HG03139 (cell line): ENCODE measurements around the gene TAPT1.

ENCODE experiments used
- ATAC-seq: cut with Tn5 transposase; IDR thresholded peaks from one replicate; pipeline ENCODE4 v1.9.1; 2021; ENCODE audit not compliant: unreplicated experiment

TAPT1 gene

DNA sequence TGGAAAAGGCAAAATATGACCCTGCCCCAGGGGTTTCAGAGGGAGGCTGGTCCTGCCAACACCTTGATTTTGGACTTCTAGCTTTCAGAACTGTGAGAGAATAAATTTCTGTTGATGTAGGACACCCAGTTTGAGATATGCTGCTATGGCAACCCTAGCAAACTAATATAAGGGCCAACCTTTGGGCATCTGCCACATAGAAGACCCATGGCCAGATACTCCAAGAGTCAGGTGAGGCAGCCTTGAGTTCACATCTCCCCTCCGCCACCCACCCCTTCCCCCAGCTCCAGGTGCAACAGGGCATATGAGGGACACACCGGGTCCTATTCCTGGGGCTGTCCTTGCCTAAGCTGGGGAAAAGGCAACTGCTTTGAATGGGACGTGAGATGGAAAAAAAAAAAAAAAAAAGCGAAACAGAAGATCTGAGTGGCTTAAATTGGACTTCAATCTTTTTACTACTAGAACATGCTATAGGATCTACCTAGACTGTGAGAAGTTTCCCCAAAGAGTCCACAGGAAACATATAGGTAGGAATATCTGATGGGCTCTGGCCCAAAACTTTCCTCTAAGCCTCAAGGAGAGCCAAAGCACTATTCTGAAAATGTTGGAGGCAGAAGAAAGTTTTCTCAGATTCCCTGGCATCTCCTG is 85.9 kb downstream of the TAPT1 start:
- no peak for ATAC-seq

DNA sequence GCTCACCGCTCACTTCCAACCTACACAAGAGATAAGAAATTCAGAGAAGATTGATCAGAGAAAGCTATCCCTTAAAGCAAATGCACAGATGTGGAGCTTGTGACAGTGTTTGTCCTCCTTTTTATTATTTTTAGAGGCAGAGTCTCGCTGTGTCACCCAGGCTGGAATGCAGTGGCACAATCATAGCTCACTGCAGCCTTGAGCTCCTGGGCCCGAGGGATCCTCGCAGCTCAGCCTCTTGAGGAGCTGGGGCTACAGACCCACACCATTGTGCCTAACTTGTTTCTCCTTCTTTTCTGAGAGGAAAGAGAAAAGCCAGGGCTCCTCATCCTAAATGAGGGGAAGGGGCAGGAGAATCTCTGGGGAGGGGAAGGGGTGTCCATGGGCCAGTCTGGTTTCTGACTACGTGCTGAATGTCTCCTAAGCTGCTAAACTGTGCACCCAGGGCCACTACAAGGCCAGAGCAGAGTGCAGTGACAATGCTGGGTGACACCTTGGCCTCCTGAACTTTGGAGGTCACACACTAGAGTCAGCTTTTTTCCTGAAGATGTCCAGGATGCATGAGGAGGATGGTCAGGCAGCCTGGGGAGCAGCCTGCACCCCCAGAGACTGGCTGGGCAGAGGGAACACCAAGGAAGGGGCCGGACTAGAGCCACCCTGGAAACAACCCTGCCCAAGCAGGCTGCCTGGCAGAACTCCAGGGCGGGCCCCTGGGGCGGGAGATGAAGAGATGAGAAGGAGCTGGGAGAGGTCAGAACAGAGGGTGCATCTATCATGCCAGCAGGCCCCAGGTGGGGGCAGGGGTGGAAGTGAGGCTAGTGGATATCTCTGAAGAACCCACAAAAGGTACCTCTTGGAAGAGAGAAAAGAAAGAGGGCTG is 87.0 kb downstream of the TAPT1 start:
- no peak for ATAC-seq

DNA sequence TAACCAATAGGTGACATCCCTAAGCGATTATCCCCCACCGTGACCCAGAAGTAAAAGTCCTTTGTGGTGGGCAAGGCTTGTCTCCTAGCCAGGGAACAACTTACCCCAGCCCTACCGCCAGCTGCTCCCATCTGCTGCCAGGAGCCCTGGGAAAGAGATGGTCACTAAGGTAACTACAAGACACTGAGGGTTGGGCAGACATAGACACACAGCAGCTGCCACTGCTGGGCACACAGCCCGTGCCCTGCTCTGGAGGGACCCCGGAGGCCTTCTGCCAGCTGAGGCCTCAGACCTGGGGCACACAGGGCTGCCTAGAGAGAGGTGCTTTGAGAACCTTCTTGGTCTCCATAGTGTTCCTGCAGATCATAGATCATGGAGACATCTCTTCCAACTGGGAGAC is 89.4 kb downstream of the TAPT1 start:
- ATAC-seq = no peak

DNA sequence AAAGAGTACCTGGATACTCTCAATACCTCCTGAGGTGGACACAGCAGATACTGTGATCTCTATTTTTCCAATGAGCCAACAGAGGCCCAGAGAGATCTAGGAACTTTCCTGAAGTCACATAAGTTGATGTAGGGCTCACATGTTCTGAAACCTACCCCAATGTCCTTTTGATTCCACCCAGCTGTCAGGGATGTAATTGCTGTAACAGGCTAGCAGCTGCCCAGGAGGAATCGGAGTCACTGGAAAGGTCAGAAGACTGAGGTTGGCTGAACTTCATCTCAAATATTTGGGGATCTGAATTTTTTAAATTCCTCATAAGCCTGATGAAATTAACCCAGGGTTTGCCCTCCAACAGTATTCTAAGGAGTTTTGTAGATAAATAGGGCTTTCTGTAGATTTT is 90.0 kb downstream of the TAPT1 start:
- ATAC-seq = no peak

DNA sequence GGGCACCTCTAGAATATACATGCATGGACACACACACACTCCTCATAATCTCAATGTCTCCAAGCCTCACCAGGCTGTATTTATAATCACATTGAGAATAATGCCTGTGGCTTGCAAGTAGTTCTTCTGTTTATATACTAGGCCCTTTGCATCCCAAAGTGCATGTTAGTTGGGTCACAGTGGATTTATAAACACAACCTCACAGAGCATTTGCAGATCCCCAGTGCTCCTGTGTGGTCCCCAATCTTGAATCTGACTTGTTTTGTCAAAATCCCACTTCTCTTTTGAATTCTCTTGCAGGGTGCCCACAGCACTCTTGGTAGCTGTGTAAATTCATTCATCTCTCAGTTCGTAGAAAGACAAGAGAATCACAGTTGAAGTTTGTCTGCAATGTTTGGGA is 92.9 kb downstream of the TAPT1 start:
- no peak for ATAC-seq

DNA sequence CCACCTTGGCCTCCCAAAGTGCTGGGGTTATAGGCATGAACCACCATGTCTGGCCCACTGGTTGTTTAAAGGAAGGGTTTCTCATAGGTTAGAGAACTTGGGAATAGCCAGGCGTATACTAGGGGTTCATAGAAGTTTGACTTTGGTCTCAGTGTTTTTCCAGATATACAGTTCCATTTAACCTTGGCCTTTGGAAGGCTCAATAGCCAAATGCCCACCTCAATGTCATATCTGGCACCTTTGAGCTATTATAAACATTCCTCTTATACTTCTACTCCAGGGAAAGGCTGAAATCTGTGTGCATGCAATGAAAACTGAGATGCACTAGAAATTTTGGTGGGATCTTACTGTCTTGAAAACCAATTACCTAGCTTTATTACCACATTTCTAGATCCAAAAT is 95.0 kb downstream of the TAPT1 start:
- ATAC-seq = no peak

DNA sequence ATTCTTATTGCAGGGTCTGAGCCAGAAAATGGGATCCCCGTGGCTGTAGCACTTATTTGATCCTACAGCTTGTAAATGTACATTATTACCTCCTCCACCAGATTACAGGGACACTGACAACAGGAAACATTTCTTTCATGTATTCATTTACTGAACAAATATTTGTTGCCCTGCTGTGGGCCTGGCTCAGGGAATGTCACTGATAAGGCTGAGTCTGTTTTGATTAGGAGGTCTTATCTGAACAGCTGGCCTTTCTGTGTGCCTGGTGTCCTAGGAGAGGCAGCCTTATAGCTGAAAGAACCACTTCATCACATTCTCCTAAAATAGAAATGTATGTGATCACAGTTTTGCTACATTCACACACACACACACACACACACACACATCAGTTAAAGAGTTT is 96.9 kb downstream of the TAPT1 start:
- ATAC-seq = no peak

DNA sequence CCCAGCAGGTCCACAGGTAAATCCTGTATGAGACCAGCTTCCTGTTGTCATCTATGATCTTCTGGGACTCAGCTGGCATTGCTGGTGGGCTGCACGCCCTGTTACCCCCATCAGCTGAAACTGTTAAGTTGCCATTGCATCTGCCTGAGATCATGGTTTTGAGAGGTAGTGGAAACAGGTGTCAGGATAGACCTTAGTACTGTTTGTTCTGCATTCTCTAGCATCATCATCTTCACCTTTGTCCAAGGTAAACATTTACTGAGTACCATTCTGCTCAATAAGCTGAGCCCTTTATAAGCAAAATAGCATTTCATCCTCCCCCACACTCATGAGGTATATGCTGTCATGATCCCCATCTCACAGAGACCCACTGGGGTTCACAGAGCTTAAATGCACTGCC is 99.6 kb downstream of the TAPT1 start:
- ATAC-seq = no peak

DNA sequence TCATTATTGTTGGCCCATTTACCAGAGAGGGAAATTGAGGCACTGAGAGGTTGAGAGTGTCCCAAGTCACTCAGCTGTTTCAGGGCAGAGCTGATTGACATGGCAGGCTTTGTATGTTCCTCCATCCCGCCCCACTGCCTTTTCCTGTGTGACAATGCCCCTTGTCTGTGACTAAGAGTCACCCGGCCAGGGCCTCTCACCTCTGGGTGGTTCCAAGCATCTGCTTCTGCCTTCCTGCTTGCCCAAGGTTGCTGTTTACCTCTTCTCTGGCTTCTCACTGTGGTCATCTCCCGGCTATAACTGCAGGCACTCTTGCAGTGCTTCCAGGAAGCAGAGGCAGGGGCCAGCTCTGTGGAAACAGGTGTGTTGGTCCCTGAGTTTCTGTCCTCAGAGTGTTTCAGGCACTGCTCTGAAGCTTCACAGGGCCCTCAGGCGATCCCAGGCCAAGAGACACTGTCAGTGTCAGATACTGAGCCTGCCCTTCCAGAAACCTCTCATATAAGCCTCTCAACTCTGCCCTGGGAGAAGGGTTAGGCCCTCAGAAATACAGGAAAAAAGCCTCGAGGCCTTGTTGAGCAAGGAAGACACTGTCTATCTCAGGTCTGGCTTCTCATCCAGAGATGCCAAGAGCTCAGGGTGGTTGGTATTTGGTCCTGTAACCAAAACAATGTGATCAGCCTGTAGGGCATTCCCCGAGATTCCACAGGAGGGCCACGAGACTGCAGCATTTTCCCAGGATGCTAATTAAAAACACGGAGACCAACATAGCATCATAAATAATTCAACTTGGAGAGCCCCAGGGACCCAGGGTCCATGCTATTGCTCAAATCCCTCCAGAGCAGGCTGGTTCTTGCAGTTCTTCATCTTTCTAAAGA is 100.5 kb downstream of the TAPT1 start:
- ATAC-seq = no peak

DNA sequence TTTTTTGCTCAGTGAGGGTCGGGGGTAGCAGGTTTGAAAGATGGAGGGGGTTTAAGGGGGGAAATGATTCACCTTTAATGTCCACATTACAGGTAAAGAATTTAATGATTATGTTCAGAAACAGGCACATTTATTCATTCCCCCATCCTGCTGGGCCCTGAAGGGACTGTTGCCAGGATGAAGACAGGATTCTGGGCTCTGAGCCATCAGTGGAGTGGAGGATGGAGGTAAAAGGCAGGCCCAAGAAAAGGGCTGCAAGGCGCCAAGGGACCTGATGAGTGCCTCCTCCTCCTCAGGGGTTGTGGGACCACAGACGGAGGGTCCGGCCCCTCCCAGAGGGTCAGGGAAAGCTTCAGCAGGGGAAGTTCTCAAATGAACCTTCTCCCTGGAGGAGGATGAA is 102.0 kb downstream of the TAPT1 start:
- ATAC-seq = no peak

DNA sequence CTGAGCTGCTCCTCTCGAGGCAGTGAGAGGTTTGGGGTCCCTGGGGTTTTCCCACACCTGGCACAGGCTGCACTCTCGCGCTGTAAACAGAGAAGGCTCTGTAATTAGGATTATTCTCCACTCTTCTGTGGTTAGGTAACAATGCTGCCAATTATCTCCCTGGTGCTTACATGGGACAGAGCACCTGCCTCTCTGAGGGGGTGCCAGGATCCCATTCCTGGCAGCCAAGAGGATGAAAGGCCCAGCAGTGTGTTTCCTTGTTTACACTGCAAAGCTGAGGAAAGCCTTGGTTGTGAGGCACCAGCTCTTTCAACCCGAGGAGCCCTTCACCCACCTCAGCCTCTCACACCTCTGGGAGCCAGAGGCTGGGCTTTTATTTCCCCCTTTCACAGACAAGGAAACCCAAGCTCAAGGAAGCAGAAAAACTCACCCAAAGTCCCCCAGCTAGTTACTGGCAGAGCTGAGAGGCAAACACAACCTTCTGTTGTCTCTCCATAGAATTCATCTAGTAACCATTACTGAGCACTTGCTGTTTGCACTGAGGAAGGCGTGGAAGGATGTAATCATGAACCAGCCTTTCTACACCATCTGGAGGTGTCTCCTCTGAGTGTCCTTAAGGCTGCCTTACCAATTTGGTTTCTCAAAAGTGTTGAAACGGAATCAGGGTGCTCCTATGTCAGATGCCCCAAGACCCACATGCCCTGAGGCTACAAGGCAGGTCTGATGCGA is 102.8 kb downstream of the TAPT1 start:
- no peak for ATAC-seq

DNA sequence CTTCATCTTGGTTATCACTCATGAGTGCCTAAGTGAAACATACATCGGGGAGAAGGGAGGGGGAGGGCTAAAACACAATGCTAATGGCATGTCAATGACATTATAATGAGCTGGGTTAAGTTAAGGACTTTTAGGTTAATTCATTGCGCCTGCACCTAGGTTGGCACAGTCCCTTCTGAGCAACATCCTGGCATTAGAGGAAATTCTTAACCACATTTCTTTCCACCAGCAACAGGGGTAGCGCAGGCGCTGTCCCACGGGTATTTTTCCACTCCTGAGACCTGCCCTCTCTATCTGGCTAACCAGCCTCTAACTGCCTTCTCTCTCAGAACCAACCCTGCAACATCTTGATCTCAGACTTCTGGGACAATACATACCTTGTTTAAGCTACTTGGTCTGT is 103.5 kb downstream of the TAPT1 start:
- ATAC-seq = no peak

DNA sequence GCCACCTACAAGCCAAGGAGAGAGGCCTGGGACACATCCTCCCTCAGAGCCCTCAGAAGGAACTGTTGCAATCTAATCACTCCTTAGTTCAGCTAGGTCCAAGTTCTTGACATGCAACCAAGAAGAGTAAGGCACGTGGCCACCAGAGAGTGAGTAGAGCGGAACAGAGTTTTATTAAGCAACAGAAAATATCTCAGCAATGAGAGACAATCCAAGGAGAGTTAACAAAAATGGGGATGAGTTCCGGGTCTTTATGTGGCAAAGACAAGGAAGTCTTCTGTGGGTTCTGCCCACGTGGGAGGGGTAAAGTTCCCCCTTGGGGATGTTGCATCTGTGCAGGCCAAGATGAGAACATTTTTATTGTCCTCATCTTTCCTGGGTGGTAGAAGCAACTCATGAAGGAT is 104.0 kb downstream of the TAPT1 start:
- no peak for ATAC-seq

DNA sequence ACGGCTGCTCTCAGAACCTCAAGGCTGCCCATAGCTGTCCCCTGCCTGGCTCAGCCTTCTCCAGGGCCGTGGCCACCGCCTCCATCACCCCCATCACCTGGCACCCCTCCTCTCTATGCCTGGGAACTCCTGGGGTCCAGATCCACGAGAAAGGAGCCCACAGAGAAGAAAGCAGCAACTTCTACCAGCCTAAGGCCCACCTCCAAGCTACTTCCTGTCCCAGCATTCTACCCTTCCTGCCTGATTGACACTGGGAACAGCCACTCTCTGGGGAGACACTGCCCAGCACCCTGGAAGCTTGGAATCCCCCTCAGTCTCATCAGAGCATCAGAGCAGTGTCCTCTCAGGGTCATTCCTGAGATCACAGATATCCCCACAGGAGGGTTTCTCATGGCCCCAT is 105.6 kb downstream of the TAPT1 start:
- ATAC-seq = no peak

DNA sequence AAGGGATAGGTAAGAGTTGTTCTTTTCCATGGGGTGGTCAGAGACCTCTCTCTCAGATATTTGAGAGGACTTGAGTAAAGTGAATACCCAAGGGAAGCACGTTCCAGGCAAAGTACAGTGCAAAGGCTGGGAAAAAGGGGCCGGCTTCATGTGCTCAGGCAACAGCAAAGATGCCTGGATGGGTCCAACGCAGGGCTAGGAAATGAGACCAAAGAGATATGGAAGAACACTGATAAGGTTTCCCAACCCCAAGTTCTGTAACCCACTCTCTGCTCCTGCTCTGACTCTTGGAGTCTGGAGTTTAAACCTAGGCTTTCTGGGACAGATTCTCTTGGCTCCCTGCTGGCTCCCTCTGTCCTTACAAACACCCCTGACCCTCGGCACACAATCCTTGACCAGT is 106.3 kb downstream of the TAPT1 start:
- no peak for ATAC-seq

DNA sequence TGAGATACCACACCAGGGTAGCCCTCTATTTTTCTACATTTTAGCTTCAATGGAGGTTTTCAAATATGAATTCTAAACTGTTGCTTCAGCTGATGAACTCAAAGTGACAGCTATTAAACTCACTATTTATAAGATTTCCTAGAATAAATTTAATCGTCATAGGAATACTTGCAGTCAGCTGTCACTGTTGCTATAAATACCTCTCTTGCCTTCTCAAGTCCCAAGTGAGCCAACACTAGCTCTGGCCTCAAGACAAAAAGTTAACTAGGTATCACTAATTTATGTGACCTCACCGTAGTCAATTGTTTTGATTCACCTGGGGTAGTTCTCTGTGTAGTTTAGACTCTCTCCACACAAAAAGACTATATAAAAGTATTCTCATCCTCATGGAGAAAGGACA is 108.2 kb downstream of the TAPT1 start:
- ATAC-seq = no peak

DNA sequence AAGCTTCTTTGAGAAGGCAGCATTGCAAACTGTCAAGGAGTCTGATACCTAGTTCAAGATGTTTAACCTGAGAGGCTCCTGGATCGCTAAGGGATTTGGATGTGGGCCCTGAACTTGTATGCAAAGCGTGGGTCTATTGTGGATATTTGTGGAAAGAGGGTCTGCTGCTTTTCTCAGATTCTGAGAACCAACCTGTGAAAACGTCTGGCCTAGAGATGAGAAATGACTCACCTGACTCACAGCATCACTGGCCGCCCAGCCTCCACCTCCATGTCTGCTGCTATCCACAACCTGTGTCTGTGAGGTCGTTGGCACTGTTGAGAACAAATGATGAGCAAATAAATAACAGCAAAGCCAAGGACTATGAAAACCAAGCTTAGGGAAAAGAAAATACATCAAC is 109.1 kb downstream of the TAPT1 start:
- ATAC-seq = no peak

DNA sequence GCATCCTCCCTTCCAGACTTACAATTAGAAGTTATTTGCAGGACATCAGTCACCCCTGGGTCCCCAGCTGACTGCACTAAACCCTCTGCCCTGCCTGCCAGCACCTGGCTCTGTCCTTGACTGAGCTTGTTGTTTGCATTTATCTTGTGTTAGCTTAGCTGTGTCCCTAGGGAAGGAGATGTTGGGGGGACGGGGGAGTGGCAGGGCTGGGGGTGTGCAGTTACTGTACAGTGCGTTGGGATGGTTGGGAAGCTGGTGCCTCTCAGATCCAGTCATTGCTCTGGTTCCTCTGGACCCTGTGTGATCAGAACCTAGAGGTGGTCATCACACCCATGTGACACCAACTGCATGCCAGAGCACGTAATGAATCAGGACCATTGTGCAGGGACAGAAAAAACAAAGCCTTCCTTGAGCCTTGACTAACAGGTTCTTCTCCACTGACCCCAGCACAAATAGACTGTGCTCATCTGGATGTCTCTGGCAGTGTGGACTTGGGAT is 109.7 kb downstream of the TAPT1 start:
- ATAC-seq = no peak

DNA sequence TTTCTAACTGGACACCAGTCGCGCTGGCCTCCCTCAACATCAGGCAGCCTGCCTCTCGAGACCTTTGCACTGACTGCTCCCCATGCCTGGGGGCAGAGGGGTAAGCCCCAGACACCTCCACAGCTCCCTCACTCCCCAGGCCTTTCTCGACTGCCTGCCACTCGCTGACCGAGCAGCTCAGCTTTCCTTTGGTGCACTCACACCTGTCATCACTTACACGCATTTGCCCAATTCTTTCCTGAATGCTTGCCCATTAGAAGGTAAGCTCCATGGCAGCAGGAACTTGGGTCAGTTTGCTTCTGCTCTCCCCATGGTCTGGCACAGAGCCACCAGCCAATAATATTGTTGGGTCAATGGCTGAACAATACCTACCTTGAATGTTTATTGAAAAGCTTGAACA is 110.3 kb downstream of the TAPT1 start:
- ATAC-seq = no peak

DNA sequence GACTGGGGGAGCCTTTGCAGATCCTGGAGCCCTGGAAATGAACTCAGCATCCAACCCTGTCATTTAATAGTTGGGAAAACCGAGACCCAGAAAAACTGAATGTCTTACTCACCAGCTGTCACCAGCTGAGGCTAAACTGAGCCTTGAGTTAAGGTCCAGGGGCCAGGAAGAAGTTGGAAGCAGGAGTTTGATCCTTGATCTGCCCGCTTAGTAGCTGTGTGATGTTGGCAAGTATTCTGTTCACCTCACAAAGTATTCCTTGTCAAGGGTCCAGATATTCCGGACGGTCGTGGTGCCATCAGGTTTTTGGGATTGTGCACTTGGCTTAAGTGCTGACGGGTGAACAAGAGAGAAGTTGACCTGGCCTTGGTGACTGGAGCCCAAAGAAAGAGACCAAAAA is 111.7 kb downstream of the TAPT1 start:
- ATAC-seq = no peak

DNA sequence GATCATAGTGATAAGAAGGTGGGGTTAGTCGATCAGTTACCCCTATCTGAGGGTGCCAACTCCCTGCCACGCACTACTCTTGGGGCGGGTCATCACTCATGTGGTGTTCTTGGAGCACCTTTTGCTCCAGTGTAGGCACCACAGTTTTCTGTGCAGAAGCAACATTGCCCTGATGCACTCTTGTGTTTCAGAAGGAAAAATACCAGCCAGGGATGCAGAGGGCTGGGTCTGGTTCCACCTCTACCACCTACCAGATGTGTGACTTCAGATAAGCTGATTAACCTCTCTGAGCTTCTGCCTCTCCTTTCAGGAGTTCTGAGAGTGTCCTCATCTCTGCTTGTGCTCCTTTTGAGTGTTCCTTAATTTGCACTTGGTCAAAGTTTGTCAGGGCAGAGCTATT is 112.5 kb downstream of the TAPT1 start:
- ATAC-seq = no peak
